Kidney epithelial cell (primary cell): ENCODE measurements around the gene KLF7. TPM values are rescaled to one million over a fixed set of nuclear protein-coding genes. Genes with fewer than 3 reads are reported as not detected.

Experiments used
- DNase-seq: peaks from one replicate; pipeline ENCODE4 v3.0.0-alpha.2; 2010; ENCODE audit warnings: low read depth
- H3K27me3 ChIP-seq: 2 replicates; pipeline ENCODE4 v1.6.0; 2011; ENCODE audit warnings: low read length; ENCODE audit not compliant: control insufficient read depth, insufficient read depth
- H3K36me3 ChIP-seq: 2 replicates; pipeline ENCODE4 v1.5.1; 2011; ENCODE audit warnings: low read length; ENCODE audit not compliant: control insufficient read depth, insufficient read depth
- H3K4me3 ChIP-seq: 2 replicates; pipeline ENCODE4 v1.5.1; 2011; ENCODE audit warnings: low read depth, mild to moderate bottlenecking, control low read depth, low read length
- total RNA-seq: library from RNA; depleted of rRNA; stranded (reverse); fragments of >200 nt; gene quantifications from 2 replicates; pipeline ENCODE4 v1.2.3, GENCODE V29; 2015
- TF ChIP-seq, protein P1 (sequence below): IDR thresholded peaks from 2 replicates; pipeline ENCODE4 v1.5.1; 2011; ENCODE audit warnings: mild to moderate bottlenecking, moderate library complexity, low read length, control low read depth, inconsistent platforms; ENCODE audit not compliant: insufficient read depth, poor library complexity, severe bottlenecking

The KLF7 gene
- total RNA-seq, 1 donor from 2014 or later, result 58.7 TPM

DNA sequence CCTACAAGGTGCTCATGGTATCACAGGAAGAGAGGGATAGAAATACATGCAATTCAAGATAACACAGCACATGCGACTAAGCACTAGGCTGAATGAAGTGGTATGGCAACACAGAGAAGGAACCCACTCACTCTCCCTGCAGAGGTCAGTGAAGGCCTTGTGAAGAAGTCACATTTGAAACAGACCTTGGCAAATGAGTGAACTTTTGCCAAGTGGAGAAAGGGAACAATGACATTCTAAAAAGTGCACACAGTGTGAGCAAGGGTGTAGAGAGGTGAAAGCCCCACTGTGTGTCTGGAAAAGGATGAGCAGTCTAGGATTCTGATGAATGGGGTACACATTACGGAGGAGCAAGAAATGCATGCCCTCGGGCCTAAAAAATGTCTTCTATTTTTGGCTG, 23.3 kb downstream of the KLF7 start:
- H3K27me3 ChIP-seq, result no peaks in the 10 kb centered on the region
- TF ChIP-seq, protein P1, sequence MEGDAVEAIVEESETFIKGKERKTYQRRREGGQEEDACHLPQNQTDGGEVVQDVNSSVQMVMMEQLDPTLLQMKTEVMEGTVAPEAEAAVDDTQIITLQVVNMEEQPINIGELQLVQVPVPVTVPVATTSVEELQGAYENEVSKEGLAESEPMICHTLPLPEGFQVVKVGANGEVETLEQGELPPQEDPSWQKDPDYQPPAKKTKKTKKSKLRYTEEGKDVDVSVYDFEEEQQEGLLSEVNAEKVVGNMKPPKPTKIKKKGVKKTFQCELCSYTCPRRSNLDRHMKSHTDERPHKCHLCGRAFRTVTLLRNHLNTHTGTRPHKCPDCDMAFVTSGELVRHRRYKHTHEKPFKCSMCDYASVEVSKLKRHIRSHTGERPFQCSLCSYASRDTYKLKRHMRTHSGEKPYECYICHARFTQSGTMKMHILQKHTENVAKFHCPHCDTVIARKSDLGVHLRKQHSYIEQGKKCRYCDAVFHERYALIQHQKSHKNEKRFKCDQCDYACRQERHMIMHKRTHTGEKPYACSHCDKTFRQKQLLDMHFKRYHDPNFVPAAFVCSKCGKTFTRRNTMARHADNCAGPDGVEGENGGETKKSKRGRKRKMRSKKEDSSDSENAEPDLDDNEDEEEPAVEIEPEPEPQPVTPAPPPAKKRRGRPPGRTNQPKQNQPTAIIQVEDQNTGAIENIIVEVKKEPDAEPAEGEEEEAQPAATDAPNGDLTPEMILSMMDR, result no peak
- no peak for DNase-seq
- no peak overlapping the region for H3K4me3 ChIP-seq
- H3K36me3 ChIP-seq, result no peaks in the 10 kb centered on the region

DNA sequence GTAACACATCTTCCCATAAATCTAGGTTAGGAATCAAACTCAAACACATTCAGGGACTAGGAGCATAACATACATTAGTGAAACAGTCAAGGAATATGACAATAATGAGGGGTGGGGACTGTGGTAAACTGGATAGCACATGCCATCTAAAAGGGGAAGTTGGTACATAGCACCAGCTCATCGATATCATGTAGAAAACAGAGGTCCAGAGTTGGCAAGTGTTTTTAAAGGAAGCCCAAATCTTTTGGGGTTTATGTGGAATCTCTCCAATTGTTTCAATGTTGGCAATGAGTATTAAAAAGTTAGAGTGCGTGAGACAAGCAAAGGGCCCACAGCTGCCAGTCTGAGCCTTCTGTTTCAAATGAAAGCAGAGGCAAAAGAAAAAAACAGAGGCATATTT, 24.4 kb downstream of the KLF7 start:
- Histone ChIP-seq H3K4me3 (no peak overlapping the region), H3K36me3 (no peaks in the 10 kb centered on the region), H3K27me3 (no peaks in the 10 kb centered on the region)
- TF ChIP-seq, protein P1, result no peak
- DNase-seq, result no peak

DNA sequence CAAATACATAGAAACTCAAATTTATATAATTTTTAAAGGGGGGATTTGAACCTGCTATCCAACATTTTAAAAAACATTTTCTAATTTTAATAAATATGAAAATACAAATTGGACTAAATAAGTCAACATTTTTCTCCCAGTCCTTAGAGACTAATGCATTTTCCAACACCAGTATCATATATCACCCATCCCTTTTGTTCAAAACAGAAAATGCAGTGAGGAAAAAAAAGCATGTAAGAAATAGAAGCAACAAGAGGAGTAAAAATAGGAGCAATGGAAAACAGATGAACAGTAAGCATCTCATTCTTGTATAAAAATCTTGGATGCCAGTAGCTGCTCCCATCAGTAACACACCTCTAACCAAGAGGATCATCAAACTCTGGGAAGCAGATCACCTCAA, 25.5 kb downstream of the KLF7 start:
- no peaks in the 10 kb centered on the region for H3K36me3 ChIP-seq
- no peak for DNase-seq
- H3K4me3 ChIP-seq, result no peak overlapping the region
- H3K27me3 ChIP-seq, result no peaks in the 10 kb centered on the region
- TF ChIP-seq, protein P1, result no peak

DNA sequence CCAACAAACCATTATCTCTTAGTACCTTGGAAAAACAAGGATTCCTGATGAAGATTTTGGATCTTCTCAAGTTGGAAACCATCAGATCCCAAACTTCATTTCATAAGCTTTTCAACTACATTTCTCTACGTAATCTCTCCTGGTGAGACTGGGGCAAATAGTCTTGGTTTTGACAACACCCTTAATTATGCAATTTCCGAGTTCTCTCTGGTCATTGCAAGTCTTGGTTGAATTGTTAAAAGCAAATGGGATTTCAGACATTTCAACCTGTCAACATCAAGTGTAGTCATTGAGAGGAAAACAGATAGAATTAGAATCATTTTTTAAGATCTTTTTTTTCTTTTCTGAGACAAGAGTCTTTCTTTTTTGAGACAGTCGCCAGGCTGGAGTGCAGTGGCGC, 26.2 kb downstream of the KLF7 start:
- Histone ChIP-seq H3K36me3 (no peaks in the 10 kb centered on the region), H3K27me3 (no peaks in the 10 kb centered on the region), H3K4me3 (no peak overlapping the region)
- TF ChIP-seq, protein P1, result no peak
- no peak for DNase-seq

DNA sequence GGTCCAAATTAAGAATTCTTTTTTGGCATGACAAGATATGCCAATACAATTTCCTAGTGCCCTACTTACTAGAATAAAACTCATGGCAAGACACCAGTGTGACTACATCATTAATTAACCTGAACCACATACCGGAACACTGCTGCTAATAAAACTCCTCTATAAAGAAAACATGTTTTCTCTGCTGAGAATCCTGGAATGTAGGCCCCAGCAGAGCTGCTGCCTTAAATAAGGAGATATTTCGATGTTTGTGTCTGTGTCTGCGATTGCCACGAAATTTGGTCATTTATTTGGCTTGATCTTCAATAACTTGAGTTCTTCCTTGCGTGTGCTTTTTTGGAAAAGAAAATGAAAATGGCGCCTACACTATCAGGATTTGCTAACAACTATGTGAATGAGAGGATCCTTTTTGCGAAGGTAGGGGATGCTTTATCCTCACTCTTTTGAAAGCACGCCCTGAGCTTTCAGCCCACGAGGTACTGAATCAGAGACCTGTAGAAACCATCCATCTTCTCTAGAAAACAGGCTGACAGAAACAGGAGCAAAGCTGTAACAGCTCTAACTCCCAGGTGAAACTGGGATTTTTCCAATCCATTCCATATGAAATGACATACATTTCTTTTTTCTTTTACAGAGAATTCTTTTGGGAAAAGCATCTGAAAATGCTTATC, 27.0 kb downstream of the KLF7 start:
- DNase-seq, result no peak
- Histone ChIP-seq H3K4me3 (no peak overlapping the region), H3K36me3 (no peaks in the 10 kb centered on the region), H3K27me3 (no peaks in the 10 kb centered on the region)
- TF ChIP-seq, protein P1, result no peak
